ENCODE results near the gene RAC3.
A peak's percentile ranks its signal among the peaks of the same experiment; 100 is the strongest.

GRCh38 chr17:82059272-82060000 is 28.0 kb downstream of the RAC3 start:
- TF ChIP-seq ZNF175 (CRISPR knock-in tag; IDR thresholded peaks at IDR 0.05; ENCODE audit: low read depth) (no peak), YY1 (IDR thresholded peaks at IDR 0.05; ENCODE audit: borderline replicate concordance in 1 of 3, control insufficient read depth in 1 of 3, extremely low read depth in 1 of 3, insufficient read depth in 3 of 3, insufficient read length in 1 of 3, insufficient replicate concordance in 2 of 3, low read depth in 1 of 3, low read length in 2 of 3) (no peak), XRCC4 (IDR thresholded peaks at IDR 0.05; ENCODE audit: extremely low read depth, insufficient read depth, insufficient read length) (no peak), SUPT5H (IDR thresholded peaks at IDR 0.05) (0 out of 2 replicates have a peak, but pooled peaks have one; percentile 0), ZNF311 (CRISPR knock-in tag; IDR thresholded peaks at IDR 0.05) (no peak), RCOR1 (IDR thresholded peaks at IDR 0.05; ENCODE audit: borderline replicate concordance in 1 of 2, low read depth in 2 of 2, low read length in 2 of 2) (no peak), CBX5 (IDR thresholded peaks at IDR 0.05; ENCODE audit: borderline replicate concordance, low read depth) (no peak), ESRRA (IDR thresholded peaks at IDR 0.05; ENCODE audit: borderline replicate concordance, low read depth) (no peak), SPI1 (IDR thresholded peaks at IDR 0.05; ENCODE audit: borderline replicate concordance, low read depth, low read length) (no peak)
- TF ChIP-seq, protein P1, sequence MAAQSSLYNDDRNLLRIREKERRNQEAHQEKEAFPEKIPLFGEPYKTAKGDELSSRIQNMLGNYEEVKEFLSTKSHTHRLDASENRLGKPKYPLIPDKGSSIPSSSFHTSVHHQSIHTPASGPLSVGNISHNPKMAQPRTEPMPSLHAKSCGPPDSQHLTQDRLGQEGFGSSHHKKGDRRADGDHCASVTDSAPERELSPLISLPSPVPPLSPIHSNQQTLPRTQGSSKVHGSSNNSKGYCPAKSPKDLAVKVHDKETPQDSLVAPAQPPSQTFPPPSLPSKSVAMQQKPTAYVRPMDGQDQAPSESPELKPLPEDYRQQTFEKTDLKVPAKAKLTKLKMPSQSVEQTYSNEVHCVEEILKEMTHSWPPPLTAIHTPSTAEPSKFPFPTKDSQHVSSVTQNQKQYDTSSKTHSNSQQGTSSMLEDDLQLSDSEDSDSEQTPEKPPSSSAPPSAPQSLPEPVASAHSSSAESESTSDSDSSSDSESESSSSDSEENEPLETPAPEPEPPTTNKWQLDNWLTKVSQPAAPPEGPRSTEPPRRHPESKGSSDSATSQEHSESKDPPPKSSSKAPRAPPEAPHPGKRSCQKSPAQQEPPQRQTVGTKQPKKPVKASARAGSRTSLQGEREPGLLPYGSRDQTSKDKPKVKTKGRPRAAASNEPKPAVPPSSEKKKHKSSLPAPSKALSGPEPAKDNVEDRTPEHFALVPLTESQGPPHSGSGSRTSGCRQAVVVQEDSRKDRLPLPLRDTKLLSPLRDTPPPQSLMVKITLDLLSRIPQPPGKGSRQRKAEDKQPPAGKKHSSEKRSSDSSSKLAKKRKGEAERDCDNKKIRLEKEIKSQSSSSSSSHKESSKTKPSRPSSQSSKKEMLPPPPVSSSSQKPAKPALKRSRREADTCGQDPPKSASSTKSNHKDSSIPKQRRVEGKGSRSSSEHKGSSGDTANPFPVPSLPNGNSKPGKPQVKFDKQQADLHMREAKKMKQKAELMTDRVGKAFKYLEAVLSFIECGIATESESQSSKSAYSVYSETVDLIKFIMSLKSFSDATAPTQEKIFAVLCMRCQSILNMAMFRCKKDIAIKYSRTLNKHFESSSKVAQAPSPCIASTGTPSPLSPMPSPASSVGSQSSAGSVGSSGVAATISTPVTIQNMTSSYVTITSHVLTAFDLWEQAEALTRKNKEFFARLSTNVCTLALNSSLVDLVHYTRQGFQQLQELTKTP (IDR thresholded peaks at IDR 0.05; ENCODE audit: low read depth in 1 of 2, partially characterized antibody in 2 of 2): no peak
- TF ChIP-seq, protein P2, sequence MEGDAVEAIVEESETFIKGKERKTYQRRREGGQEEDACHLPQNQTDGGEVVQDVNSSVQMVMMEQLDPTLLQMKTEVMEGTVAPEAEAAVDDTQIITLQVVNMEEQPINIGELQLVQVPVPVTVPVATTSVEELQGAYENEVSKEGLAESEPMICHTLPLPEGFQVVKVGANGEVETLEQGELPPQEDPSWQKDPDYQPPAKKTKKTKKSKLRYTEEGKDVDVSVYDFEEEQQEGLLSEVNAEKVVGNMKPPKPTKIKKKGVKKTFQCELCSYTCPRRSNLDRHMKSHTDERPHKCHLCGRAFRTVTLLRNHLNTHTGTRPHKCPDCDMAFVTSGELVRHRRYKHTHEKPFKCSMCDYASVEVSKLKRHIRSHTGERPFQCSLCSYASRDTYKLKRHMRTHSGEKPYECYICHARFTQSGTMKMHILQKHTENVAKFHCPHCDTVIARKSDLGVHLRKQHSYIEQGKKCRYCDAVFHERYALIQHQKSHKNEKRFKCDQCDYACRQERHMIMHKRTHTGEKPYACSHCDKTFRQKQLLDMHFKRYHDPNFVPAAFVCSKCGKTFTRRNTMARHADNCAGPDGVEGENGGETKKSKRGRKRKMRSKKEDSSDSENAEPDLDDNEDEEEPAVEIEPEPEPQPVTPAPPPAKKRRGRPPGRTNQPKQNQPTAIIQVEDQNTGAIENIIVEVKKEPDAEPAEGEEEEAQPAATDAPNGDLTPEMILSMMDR (IDR thresholded peaks at IDR 0.05 in 2 of 3, conservative IDR thresholded peaks at IDR 0.05 in 1 of 3; ENCODE audit: insufficient read depth in 2 of 3, low read depth in 1 of 3, low read length in 3 of 3): no peak

Measured in K562 (cell line).